NCI-H526 (cell line): ENCODE results near the gene KLHL29.

Experiments used
- DNase-seq, 2 experiments: peaks; one replicate each; lab custom pipeline; 2025; lab: John Stamatoyannopoulos, UW

Gene KLHL29

GRCh38 chr2:23423062-23423872, 38.3 kb downstream of the KLHL29 start:
- DNase-seq = no peak

GRCh38 chr2:23423873-23424680, 39.1 kb downstream of the KLHL29 start:
- DNase-seq = no peak

DNA sequence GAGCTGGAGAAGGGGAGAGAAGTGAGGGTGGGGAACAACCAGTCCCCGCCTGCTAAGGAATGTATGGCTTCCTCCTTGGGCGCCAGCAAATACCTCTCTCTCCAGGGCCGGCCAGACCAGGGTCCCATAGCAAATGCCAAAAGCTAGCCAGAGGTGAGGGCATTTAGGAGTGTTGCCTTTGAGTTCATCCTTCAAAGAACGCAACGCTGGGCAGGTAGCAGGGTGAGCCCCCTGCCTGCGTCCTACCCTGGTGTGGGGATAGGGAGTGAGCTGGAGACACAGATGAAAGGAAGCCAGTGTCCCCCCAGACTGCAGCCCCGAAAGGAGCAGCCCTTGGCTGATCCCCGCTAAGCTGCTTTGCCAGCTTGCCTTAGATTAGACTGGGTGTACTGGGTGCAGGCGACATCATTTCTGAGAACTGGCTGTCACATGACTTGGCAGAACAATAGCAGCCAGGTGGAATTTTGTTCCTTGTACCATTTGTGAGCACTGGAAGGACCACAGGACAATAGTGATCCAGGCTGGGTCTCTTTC, 40.4 kb downstream of the KLHL29 start:
- no peak for DNase-seq

GRCh38 chr2:23425885-23426262, 40.9 kb downstream of the KLHL29 start:
- DNase-seq = no peak

- no peak for DNase-seq
Observed at GRCh38 chr2:23426263-23426905, 41.4 kb downstream of the KLHL29 start.

DNA sequence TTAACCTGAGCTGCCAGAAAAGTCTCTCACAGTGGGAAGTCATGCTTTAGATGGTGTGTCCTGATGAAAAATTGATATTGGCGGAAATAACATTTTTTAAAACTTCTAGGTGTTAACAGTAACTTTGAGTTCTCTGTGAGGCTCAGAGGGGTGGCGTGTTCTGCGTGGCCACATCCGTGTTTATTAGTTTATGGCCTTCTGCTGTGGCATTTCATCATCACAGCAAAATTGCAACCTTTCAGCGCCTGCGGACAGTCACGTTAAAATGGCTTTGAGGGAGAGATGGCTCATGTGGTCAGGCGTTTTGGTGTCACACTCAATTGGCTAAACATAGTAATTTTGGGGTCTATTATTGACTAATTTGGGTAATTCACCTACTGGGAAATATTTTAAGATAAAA, 42.4 kb downstream of the KLHL29 start:
- no peak for DNase-seq

GRCh38 chr2:23427976-23428375, 43.0 kb downstream of the KLHL29 start:
- no peak for DNase-seq

DNA sequence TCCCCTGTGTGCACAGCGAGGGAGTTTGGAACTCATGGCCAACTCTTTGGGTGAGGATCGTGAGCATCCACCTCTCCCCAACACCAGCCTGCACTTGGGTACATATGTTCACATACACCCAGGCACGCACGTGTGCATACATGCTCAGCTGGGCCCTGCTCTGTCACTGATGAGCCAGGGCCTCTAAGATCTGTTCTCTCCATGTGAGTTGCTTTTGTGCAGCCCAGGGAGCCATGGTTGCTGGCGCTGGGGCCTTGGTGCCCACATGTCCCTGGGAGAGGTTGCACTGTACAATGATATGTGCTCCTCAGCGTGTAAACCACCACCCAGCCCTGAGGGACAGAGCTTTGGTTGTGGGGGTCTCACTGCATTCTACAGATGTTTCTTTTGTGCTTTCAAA, 44.1 kb downstream of the KLHL29 start:
- DNase-seq = no peak

DNA sequence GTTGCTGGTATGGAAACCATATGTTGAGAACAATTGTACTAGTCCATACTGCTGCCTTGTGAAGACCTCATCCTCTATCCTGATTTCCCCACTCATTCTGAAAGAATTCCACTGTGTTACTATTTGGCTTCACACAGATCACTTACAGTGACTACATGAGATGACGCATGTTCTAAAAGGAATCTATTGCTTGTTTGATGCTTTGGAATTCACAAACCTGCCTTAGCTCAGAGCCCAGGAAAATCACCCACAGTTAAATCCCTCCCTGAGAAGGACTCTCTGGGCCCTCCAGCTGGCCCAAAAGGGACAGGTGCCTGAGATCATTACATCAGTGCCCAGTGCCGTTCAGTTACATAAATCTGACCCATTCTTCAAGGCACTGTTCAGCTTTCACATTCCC, 45.3 kb downstream of the KLHL29 start:
- no peak for DNase-seq

GRCh38 chr2:23432531-23432930, 47.6 kb downstream of the KLHL29 start:
- DNase-seq = no peak

DNA sequence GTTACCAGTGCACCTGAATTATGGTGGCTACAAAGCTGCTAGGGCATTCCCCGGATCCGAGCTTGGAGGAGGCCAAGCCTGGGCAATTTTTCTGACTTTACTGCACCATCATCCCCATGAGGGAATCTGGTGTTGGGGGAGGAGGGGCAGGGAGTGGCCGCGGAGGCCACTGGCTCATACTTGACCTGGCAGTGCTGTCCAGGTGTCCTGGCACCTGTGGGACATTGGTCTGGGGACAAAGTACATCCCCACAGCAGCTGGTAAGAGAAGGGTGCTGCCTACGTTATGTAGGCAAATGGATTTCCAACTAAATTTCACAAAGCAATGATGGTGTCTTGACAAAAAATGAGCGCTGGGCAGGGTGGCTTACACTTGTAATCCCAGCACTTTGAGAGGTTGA, 48.3 kb downstream of the KLHL29 start:
- DNase-seq = no peak

DNA sequence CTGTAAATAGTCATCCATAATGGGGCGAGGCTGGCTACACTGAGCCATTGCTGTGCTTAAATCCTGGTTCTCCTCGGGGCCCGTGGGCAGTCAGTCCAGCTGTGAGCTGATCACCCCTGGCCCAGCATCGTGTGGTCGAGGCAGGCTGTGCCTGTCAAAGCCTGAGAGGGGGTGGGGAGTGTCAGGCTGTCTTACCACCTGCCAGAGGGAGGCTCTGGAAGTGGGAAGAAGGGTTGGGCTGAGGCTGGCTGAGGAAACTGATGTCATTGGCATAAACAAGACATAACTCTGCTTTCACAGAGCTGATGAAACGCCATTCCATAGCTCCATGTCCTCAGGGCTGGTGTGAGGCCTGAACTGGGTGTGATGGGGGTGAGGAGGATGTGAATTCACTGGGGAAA, 49.7 kb downstream of the KLHL29 start:
- DNase-seq = no peak

- no peak for DNase-seq
Observed at GRCh38 chr2:23435250-23436035, 50.5 kb downstream of the KLHL29 start.

DNA sequence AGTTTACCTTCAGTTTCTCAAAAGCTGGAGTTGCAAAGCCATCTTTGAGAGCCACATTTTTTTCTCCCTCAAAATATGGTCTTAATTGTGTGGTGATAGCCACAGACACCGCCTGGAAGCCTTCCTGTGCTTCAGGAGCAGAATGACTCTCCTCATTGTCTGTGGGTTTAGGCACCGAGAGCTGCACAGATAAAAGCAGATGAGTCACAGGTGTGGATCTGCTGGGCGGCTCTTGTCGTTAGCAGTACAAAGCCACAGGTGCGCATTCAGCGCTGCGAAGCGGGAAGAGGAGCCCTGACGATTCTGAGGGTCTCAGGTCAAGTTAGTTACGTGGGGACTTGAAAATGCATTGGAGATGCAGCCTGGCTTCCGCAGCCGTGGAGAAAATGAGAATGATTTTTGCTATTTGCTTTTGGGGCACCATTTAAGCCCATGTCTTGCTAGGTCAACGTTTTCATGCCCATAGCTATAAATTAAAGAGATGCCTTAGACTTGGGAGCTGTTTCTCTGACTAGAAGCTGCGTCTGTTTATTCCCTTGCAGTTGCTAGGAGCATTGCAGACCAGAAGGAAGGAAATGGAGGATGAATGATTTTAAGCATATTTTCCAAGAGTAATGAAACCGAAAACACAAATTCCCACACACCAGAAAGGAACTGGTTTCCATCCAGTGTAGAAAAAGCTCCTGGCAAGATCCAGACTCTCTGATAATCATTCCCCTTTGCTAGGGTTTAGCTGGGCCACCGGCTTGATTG, 51.5 kb downstream of the KLHL29 start:
- no peak for DNase-seq

DNA sequence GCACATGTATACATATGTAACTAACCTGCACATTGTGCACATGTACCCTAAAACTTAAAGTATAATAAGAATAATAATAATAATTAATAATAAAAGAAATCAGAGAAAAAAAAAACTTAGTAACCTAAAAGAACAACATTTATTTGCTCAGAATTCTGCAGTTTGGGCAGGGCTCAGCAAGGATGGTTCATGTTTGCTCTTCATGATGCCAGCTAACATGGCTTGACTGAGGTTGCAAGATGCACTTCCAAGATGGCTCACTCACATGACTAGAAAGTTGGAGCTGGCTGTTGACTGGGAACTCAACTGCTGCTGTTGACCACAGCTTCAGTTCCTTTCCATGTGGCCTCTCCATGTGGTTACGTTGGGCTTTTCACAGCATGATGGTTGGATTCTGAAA, 56.4 kb downstream of the KLHL29 start:
- DNase-seq = no peak

DNA sequence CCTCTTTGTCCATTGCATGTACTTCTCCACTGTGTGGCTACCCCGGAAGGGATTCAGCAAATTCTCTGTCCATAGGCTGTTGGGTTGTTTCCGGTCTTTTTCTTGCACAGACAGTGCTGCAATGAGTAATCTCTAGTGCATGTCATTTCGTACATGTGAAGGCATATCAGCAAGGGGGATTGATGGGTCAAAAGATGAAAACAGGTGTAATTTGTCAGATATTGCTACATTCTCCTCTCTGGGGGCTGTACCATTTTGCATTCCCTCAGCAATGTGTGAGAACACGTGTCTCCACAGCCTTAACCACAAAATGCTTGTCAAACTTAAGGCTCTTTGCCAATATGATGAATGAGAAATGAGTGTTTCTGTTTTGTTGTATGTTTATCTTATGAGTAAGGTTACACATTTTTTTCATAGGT, 60.5 kb downstream of the KLHL29 start:
- DNase-seq = no peak

DNA sequence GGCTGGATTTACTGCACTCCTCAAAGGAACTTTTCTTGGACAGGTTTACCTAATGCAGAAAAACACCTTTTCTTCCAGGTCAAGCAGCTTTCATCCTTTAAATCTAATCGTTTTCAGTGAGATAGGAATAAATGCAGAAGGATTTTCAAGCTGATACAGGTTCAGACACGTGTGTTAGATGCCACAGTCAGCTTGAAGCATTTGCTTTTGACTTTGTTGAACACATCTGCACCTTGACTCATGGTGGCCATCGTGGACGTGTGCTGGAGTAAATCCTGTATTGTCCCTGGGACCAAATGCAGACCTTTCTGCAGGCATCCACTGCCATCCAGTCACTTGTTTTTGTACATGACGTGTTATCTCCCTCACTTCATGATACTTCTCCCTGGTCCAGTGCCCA, 61.9 kb downstream of the KLHL29 start:
- no peak for DNase-seq

DNA sequence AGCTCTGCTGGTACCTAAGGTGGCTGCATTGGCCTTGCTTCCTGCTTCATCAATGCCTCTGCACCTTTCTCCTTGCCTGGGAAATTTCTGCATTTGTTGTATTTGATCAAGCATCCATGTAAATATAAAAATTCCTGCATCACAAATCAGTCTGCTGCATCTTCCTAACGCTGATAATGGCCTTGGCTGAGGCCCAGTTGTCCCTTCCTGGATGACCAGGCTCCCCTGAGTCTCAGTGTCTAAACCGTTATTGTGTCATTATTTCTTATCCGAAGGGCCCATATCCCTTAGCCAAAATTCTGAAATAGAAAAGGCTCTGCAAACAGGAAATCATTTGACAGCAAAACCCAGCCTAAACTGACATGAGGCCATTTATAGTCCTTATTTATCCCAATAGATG, 62.4 kb downstream of the KLHL29 start:
- no peak for DNase-seq

DNA sequence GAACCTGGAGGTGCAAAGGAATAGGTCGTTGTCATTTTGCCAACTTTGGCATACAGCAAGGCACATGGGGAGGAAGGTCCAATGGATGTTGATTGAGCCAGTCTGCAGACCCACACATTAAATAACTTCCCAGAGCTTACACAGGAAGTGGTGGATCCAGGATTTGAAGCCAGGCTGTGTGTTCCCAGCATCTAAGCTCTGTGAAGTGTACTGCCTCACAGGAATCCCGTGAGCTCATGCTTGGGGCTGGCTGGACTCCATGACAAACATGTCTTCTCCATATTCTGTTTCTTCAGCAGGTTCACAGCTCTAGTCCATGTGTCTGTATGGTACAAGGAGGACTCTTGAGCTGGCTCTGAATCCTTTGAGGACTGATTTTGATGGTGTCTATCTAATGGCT, 63.9 kb downstream of the KLHL29 start:
- DNase-seq = no peak

- DNase-seq = no peak
Observed at GRCh38 chr2:23449413-23449812, 64.4 kb downstream of the KLHL29 start.

DNA sequence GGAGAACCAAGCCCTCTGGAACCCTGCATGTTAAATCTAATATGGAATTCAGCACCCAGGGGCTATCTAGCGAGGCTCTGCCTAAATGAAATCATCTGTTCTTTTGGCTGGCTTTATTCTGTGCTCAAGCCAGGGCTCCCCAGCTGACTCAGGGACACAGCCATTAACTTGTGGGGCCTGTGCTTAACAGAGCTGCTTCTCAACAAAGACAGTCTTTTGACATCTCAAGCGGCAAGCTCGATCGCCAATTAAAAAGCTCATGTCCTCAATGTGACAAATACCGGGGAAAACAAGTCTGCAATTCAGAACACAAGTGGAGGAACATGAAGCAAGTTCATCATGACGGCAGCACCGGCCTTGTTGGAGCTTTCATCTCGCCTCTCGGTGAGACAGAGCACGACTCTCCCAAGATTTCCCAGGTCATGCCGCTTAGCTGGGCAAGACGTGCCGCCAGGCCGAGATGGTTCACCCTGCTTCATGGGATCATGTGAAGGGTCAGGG, 64.9 kb downstream of the KLHL29 start:
- DNase-seq = no peak
